Stomach (tissue), 9 donors: ENCODE data around the gene RAB2B. TPM values are rescaled to one million over a fixed set of nuclear protein-coding genes. Genes with fewer than 3 reads are reported as not detected.
A peak's percentile ranks its signal among the peaks of the same experiment; 100 is the strongest.
"Not testable (repeated sequence)": the region's sequence is repeated elsewhere in the genome, so short reads cannot be mapped to it uniquely, and the experiment has no call there.

Experiments used
- DNase-seq, 2 donors: peaks; one replicate each; pipeline versions ENCODE4 v3.0.0 to v3.0.0-alpha.2; 2013 to 2019
- H3K27ac ChIP-seq, 5 donors: fragments of 200-600 bp in 4 of 5; sonication (generic) in 4 of 5; one replicate each; pipeline ENCODE4 v1.5.1; 2013 to 2019; ENCODE audit warnings: mild to moderate bottlenecking in 1 of 5, moderate library complexity in 1 of 5
- H3K27me3 ChIP-seq, 3 donors: fragments of 200-600 bp; sonication (generic); one replicate each; pipeline ENCODE4 v1.5.1; 2017 to 2019; ENCODE audit warnings: mixed run types in 1 of 3
- H3K36me3 ChIP-seq, 4 donors: fragments of 200-600 bp; sonication (generic); 1 replicate in 3 of 4; 2 replicates in 1 of 4; pipeline ENCODE4 v1.5.1; 2016 to 2019
- H3K4me1 ChIP-seq, 4 donors: fragments of 200-600 bp; sonication (generic); one replicate each; pipeline ENCODE4 v1.5.1; 2016 to 2019
- H3K4me3 ChIP-seq, 4 donors: fragments of 200-600 bp; sonication (generic) in 3 of 4; one replicate each; pipeline ENCODE4 v1.5.1; 2016 to 2019; ENCODE audit warnings: mild to moderate bottlenecking in 1 of 4
- H3K9me3 ChIP-seq, 4 donors: fragments of 200-600 bp; sonication (generic); one replicate each; pipeline ENCODE4 v1.5.1; 2016 to 2019
- CTCF ChIP-seq, 7 experiments: fragments of 450-650 bp in 4 of 7; fragments of 200-600 bp in 3 of 7; sonication (generic) in 3 of 7; IDR thresholded peaks; one replicate each; pipeline ENCODE4 v1.5.1; 2016 to 2019; ENCODE audit warnings: antibody characterized with exemption in 7 of 7, control low read depth in 2 of 7, mild to moderate bottlenecking in 1 of 7
- EP300 ChIP-seq: sonication (generic); formaldehyde crosslinking; IDR thresholded peaks from one replicate; pipeline ENCODE4 v1.6.1; 2017; ENCODE audit warnings: antibody characterized with exemption
- POLR2A ChIP-seq, 4 donors: fragments of 450-650 bp; IDR thresholded peaks; one replicate each; pipeline ENCODE4 v1.6.1; 2016; ENCODE audit warnings: antibody characterized with exemption in 4 of 4, control low read depth in 2 of 4, mild to moderate bottlenecking in 1 of 4, moderate library complexity in 1 of 4
- POLR2AphosphoS5 ChIP-seq, 3 donors: sonication (generic); formaldehyde crosslinking; IDR thresholded peaks; one replicate each; pipeline ENCODE4 v1.6.1; 2016; ENCODE audit warnings: antibody characterized with exemption in 3 of 3
- WGBS, 5 donors: extraction: QIAGEN DNeasy Blood & Tissue Kit in 3 of 5; methylation state at CpG; one replicate each; pipeline versions ENCODE4 v1.1.5 to v1.1.7; 2013 to 2018; 5-methylcytosine and 5-hydroxymethylcytosine counted together
- intact Hi-C: fragments of 100-400 bp; cut with DNase I; formaldehyde crosslinking; loops from one replicate; pipeline ENCODE4 v1.15.1; 2023; ENCODE audit warnings: low total_unique reads
- polyA plus RNA-seq, 3 donors: library from polyadenylated mRNA; stranded (reverse); fragments of 200-250 nt; gene quantifications; one replicate each; pipeline ENCODE4 v1.2.3, GENCODE V29; 2013
- total RNA-seq, 5 donors: library from RNA; depleted of rRNA; stranded (reverse); fragments of >200 nt; gene quantifications; one replicate each; pipeline versions ENCODE4 v1.1.0 to v1.2.3, GENCODE V29; 2014 to 2016
- donor health status: healthy with polysubstance abuse.
- donor health status: Bipolar disorder and iron deficiency.
- donor health status: healthy.

RAB2B gene
- total and polyA plus RNA-seq, 8 donors, result 6.1 to 38.6 (median 15.2) TPM

DNA sequence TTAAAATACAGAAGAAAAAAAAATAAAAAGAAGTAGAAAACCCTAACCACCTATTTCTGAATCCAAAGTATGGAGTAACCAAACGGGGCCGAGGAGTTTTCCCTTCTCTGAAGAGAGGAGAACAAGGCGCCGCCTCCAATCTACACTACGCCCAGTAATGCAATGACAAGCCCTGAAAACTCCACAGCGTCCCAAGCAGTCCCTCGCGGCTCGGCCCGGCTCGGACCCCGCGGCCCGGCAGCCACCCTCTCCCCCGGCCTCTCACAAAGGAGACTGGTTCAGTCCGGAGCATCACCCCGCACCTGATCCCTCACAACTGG, 21.2 kb downstream of the RAB2B start:
- Histone ChIP-seq H3K4me1 (peaks cover 19 to 50% (median 38%) of the 10 kb centered on the region in 4 donors), H3K4me3 (peak overlapping the region; percentile 77 to 89 (median 81)), H3K9me3 (no peaks in the 10 kb centered on the region), H3K27me3 (no peaks in the 10 kb centered on the region), H3K36me3 (peaks cover 0 to 25% (median 22%) of the 10 kb centered on the region in 4 donors), H3K27ac (peak overlapping the region; percentile 93 to 97 (median 95))
- no peak for TF ChIP-seq EP300
- TF ChIP-seq POLR2A (IDR thresholded peaks at IDR 0.05), result no peak
- TF ChIP-seq POLR2AphosphoS5 (IDR thresholded peaks at IDR 0.05), result no peak
- TF ChIP-seq CTCF (IDR thresholded peaks at IDR 0.05), result no peak
- intact Hi-C loops, result no loop called here
- WGBS, 5 donors, result 0 to 1% (median 0%) methylated on average over 12 to 17 of the region's 17 CpGs
- DNase-seq, result no peak

- Histone ChIP-seq H3K4me1 (peaks cover 20 to 54% (median 42%) of the 10 kb centered on the region in 4 donors), H3K27me3 (no peaks in the 10 kb centered on the region), H3K9me3 (no peaks in the 10 kb centered on the region), H3K27ac (peak overlapping the region; percentile 93 to 97 (median 95)), H3K4me3 (peak overlapping the region; percentile 77 to 89 (median 81)), H3K36me3 (peaks cover 0 to 20% (median 16%) of the 10 kb centered on the region in 4 donors)
- TF ChIP-seq CTCF (IDR thresholded peaks at IDR 0.05) (no peak), POLR2AphosphoS5 (IDR thresholded peaks at IDR 0.05) (no peak), EP300 (no peak), POLR2A (IDR thresholded peaks at IDR 0.05) (no peak)
- 13 to 25% (median 16%) methylated on average over 15 of the region's 15 CpGs for WGBS, 5 donors
- DNase-seq, result peak in 1 of 2 donors; percentile 32
- intact Hi-C loops, result no loop called here
These were observed 21.8 kb downstream of the RAB2B start for GRCh38 chr14:21454843-21455544.

GRCh38 chr14:21449899-21450216, 26.9 kb downstream of the RAB2B start:
- H3K27ac ChIP-seq, result no peak overlapping the region
- DNase-seq, result no peak
- peaks cover 0 to 8% (median 8%) of the 10 kb centered on the region in 4 donors for H3K36me3 ChIP-seq
- WGBS, 5 donors, result 73 to 90% (median 85%) methylated on average over 1 of the region's 1 CpG
- intact Hi-C loops, result no loop called here
- TF ChIP-seq POLR2AphosphoS5 (IDR thresholded peaks at IDR 0.05), result no peak
- TF ChIP-seq EP300, result no peak
- no peak for TF ChIP-seq POLR2A (IDR thresholded peaks at IDR 0.05)
- TF ChIP-seq CTCF (IDR thresholded peaks at IDR 0.05), result no peak
- no peaks in the 10 kb centered on the region for H3K9me3 ChIP-seq
- no peak overlapping the region for H3K4me3 ChIP-seq
- H3K27me3 ChIP-seq, result no peaks in the 10 kb centered on the region
- peaks cover 33 to 74% (median 60%) of the 10 kb centered on the region in 4 donors for H3K4me1 ChIP-seq

DNA sequence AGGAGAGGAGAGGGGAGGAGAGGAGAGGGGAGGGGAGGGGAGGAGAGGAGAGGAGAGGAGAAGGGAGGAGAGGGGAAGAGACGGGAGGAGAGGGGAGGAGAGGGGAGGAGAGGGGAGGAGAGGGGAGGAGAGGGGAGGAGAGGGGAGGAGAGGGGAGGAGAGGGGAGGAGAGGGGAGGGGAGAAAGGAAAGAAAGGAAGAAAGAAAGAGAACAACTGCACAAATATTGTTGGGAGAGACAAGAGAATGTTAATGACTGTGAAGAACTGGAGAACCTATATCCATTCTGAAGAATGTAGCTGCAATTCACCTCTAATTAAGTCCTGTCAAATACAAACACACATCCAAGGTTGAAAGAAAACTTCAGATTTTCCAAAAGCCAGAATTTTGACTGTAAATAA, 34.1 kb downstream of the RAB2B start:
- WGBS, 5 donors, result 74 to 92% (median 82%) methylated on average over 1 of the region's 1 CpG; no CpG with 5 or more reads in 1 of the 5 donors
- H3K27me3 ChIP-seq, H3K27ac ChIP-seq, DNase-seq, H3K4me3 ChIP-seq, intact Hi-C loops, H3K36me3 ChIP-seq, H3K9me3 ChIP-seq: not testable (repeated sequence)
- peaks cover 4 to 21% (median 17%) of the 10 kb centered on the region in 4 donors for H3K4me1 ChIP-seq

DNA sequence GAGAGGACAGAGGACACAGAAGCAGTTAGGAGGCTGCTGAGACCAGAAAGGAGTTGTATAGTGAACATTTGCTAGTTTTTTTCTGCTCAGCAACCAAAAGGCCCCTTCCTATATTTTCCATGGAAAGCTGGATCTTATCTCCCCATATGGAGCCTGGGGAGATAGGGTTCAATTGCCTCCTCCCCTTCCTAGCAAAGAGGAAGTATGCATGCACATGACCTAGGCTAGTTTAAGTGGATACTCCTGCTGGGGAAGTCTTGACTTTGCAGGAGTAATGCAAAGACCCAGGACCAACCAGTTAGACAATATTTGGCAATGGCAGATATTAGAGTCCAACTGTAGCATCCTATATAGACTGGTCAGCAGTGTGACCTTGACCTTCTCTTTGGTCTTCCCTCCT, 35.9 kb downstream of the RAB2B start:
- peaks cover 0 to 25% (median 23%) of the 10 kb centered on the region in 4 donors for H3K4me1 ChIP-seq
- no peak for DNase-seq
- H3K27ac ChIP-seq, result no peak overlapping the region
- H3K9me3 ChIP-seq, result no peaks in the 10 kb centered on the region
- no peaks in the 10 kb centered on the region for H3K27me3 ChIP-seq
- no peak overlapping the region for H3K4me3 ChIP-seq
- TF ChIP-seq POLR2AphosphoS5 (IDR thresholded peaks at IDR 0.05) (no peak), EP300 (no peak), POLR2A (IDR thresholded peaks at IDR 0.05) (no peak), CTCF (IDR thresholded peaks at IDR 0.05) (no peak)
- no peaks in the 10 kb centered on the region for H3K36me3 ChIP-seq
- intact Hi-C loops, result no loop called here
